GM19452 (cell line): ENCODE measurements around the gene SLC2A4RG.

Source experiments
- ATAC-seq: cut with Tn5 transposase; IDR thresholded peaks from one replicate; pipeline ENCODE4 v1.9.1; 2021; ENCODE audit not compliant: unreplicated experiment

SLC2A4RG gene, protein sequence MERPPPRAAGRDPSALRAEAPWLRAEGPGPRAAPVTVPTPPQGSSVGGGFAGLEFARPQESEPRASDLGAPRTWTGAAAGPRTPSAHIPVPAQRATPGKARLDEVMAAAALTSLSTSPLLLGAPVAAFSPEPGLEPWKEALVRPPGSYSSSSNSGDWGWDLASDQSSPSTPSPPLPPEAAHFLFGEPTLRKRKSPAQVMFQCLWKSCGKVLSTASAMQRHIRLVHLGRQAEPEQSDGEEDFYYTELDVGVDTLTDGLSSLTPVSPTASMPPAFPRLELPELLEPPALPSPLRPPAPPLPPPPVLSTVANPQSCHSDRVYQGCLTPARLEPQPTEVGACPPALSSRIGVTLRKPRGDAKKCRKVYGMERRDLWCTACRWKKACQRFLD

DNA sequence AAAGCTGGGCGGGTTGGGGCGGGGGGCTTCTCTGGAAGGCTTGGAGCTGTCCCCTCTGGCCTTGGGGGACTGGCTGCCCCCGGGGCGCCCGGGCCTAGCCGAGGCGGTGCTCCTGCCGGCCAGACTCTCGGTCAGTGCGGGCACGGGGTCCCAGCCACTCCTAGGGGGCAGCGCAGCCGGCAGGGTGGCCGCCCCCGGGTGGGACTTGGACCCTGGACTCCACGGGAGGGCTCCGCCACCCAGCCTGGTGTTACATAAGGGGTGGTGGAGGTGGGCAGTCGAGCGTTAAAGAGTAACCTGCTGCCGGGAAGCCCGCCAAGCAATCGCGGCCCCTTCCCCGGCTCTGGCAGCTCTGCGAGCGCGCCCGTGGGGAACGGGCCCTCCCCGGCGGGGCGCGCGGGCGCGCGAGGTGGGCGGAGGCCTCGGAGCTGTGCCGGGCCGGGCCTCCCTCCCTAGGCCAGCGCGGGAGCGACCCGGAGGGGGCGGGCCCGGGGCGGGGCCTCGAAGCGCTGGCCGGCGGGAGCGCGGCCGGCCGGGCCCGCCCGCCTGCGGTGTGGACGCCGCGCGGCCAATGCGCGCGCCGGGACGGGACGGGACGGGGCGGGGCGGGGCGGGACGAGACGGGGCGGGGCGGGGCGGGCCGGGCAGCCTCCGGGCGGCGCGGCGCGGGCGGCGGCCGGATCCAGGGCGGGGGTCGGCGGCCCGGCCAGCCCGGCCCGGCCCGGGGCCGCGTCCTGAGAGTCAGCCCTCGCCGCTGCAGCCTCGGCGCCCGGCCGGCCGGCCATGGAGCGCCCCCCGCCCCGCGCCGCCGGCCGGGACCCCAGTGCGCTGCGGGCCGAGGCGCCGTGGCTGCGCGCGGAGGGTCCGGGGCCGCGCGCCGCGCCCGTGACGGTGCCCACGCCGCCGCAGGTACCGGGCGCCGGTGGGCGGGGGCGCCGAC lies at the start of gene SLC2A4RG:
TSS of gene SLC2A4RG (plus strand) at position 647 of the 940 bp plus-strand sequence. CDS start at position 784, 137 bp downstream.
- peak; percentile 41 for ATAC-seq

DNA sequence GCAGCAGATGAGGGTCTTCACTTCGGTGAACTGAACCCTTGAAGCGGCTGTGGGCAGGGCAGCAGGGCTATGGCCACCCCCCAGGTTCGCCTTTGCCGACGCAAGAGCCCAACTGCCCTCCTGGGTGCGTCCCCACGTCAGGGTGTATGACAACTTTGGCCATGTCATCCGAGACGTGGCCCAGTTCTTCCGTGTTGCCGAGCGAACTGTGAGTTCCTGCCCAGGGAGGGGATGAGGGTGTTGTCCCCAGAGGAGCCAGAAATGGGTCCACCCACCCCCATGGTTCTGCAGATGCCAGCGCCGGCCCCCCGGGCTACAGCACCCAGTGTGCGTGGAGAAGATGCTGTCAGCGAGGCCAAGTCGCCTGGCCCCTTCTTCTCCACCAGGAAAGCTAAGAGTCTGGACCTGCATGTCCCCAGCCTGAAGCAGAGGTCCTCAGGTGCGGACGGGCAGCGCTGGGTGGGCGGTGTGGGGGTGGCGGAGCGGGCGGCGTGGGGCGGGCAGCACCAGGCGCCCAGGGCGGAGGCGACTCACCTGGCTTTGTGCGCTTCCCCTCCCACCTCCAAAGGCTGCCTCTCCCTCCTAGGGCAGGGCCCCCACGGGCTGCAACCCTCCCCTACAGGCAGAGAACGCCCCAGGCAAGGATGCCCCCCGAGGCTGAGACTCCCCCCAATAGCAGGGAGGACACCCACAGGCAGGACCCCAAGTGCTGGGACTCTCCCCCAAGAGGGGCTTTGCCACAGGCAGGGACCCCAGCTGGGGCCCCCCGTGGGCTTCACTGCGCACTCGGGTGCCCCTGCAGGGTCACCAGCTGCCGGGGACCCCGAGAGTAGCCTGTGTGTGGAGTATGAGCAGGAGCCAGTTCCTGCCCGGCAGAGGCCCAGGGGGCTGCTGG lies 49.3 kb upstream of the SLC2A4RG start:
- ATAC-seq, result no peak

DNA sequence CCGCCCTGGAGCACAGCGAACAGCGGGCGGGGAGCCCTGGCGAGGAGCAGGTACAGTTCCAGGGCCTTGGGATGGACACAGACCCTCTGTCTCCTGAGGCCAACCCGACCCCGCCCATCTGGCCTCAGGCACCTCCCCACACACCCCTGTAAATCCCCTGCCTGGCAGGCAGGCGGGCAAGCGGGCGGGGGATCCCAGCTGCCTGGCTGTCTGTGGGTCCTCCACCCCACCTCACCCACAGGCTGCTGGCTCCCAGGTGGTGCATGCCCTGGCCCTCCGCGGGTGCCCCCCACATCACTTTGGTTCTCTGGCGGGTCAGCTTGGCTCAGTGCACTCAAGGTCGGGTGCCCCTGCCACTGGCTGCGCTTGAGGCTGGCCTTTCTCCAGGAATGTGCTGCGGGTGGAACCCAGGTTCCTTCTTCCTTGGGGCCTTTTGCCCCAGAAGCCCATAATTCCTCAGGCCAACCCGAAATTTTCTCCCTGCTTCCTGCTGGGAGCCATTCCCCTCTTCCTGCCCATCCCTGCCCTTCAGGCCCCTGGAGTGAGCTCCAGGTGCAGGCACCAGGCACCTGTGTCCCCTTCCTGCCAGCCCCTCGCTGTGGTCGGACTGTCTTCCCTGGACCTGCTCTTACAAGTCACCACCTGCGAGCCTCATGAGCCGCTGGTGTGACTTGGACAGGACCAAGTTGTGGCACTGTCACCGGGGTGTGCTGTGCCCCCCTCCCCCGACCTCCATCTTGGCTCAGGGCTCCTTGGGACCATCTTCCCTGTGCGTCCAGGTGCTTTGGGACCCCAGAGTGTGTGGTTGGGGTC lies 48.5 kb upstream of the SLC2A4RG start:
- no peak for ATAC-seq

DNA sequence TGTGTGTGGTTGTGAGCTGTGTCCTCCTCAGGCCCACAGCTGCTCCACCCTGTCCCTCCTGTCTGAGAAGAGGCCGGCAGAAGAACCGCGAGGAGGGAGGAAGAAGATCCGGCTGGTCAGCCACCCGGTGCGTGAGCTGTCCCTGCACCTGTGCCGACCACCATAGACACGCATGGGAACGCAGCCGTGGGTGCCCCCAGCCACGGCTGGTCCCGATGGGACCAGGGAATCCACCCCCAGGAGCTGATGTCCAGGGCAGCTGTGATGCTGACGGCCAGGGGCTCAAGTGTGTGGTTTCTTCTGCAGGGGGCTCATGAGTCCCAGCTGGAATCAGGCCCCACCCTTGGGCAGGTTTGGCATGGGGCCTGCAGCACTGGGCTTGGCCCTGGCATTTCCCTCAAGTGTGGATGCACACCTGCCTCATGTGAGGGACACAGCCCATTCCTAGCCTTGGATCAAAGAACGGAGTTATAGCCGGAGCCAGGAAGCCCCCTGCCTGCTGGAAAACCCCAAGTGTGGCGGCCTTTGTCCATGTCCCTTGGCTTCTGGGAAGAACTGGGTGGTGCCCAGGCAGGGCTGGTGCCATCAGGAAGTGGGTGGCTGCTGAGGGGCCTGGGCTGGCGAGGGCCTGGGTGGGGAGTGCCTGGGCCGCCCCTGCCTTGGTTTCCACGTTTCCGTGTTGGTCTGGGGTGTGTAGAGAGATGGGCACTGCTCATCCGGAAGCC lies 47.7 kb upstream of the SLC2A4RG start:
- no peak for ATAC-seq

DNA sequence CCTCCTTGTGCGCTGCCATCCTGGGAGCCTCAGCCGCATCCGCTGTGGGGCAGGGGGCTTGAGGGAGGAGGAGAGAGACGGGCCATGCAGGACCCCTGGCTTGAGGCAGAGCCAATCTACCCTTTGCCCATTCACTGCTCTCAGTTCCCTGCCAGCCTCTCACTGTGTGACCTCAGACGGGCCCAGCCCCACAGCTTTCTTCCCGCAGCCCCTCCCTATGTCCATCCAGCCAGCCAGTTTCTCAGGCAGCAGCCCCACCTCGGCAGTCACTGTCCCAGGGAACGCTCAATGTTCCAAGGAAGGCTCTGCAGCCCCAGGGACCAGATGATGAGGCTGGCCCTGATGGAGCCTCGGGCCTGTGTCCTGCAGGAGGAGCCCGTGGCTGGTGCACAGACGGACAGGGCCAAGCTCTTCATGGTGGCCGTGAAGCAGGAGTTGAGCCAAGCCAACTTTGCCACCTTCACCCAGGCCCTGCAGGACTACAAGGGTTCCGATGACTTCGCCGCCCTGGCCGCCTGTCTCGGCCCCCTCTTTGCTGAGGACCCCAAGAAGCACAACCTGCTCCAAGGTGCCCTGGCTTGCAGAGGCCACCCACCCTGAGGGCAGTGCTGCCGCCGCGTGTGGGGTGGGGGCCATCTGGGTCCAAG lies 47.0 kb upstream of the SLC2A4RG start:
- no peak for ATAC-seq

DNA sequence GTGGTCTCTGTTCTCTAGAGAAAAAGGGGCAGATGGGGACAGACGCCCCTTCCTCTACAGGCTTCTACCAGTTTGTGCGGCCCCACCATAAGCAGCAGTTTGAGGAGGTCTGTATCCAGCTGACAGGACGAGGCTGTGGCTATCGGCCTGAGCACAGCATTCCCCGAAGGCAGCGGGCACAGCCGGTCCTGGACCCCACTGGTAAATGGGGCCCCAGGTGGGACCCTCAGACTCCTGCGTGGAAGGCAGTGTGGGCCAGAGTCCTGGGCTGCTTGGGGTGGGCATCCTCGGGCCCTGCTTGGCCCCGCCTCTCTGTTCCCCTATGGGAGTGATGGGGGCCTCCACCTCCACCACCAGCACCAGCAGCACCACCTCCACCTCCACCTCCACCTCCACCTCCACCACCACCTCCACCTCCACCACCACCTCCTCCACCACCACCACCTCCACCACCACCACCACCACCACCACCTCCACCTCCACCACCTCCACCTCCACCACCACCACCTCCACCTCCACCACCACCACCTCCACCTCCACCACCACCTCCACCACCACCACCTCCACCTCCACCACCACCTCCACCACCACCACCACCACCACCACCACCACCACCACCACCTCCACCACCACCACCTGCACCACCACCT lies 46.4 kb upstream of the SLC2A4RG start:
- no peak for ATAC-seq

DNA sequence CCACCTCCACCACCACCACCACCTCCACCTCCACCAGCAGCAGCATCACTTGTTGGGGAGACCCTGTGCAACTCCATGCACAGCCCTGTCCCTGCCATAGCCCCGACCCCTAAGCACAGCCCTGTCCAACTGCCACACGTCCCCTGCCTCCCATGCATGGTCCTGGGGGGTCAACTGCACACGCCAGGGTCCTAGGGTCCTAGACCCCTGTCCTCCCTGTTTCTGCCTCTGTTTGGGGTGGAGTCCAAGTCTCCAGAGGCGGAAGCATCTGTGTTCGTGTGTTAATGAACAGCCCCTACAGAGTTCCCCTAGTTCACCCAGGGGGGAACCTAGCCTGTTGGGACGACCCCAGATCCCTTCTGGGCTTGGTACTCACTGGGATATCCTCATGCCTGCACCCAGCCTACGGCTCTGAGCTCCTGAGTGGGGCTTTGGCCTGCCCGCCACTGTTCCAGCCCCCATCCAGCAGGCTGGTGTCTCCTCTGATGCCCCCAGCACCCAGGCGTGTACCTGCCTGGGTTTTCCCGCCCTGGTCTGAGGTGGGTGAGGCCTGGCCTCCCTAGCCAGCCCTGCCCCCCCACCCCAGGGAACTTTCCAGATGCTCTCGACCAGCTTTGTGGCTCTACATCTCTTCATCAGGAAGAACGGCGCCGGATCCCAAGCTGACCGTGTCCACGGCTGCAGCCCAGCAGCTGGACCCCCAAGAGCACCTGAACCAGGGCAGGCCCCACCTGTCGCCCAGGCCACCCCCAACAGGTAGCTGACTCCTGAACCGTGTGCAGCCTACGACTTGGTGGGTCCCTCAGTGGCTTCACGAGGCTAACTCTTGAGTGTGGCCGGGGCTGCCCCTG lies 45.6 kb upstream of the SLC2A4RG start:
- no peak for ATAC-seq

DNA sequence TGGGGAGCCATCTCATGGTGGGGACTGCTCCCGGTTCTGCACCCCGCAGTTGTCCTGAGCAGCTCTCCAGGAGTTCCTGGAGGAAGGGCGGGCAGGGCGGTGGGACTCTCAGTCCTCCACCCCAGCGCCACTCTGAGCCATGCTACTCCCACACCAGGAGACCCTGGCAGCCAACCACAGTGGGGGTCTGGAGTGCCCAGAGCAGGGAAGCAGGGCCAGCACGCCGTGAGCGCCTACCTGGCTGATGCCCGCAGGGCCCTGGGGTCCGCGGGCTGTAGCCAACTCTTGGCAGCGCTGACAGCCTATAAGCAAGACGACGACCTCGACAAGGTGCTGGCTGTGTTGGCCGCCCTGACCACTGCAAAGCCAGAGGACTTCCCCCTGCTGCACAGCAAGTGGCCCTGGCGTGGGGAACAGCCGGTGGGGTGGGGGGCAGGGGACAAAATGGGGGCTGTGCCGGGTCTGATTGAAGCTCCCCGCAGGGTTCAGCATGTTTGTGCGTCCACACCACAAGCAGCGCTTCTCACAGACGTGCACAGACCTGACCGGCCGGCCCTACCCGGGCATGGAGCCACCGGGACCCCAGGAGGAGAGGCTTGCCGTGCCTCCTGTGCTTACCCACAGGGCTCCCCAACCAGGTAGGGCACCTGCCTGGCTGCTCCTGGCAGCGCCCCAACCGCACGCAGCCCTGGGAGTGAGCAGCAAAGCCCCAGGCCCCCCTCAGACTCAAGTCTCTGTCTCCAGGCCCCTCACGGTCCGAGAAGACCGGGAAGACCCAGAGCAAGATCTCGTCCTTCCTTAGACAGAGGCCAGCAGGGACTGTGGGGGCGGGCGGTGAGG lies 44.8 kb upstream of the SLC2A4RG start:
- no peak for ATAC-seq

DNA sequence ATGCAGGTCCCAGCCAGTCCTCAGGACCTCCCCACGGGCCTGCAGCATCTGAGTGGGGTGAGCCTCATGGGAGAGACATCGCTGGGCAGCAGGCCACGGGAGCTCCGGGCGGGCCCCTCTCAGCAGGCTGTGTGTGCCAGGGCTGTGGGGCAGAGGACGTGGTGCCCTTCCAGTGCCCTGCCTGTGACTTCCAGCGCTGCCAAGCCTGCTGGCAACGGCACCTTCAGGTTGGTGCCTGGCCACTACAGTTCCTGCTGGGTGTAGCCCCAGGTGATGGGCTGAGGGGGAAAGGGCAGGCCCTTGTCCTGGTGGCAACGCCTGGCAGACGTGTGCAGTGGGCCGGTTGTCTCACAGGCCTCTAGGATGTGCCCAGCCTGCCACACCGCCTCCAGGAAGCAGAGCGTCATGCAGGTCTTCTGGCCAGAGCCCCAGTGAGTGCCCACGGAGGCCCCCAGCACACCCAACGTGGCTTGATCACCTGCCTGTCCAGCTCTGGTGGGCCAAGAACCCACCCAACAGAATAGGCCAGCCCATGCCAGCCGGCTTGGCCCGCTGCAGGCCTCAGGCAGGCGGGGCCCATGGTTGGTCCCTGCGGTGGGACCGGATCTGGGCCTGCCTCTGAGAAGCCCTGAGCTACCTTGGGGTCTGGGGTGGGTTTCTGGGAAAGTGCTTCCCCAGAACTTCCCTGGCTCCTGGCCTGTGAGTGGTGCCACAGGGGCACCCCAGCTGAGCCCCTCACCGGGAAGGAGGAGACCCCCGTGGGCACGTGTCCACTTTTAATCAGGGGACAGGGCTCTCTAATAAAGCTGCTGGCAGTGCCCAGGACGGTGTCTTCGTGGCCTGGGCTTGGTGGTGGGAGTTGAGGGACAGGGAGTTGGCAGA lies 43.9 kb upstream of the SLC2A4RG start:
- ATAC-seq, result no peak

DNA sequence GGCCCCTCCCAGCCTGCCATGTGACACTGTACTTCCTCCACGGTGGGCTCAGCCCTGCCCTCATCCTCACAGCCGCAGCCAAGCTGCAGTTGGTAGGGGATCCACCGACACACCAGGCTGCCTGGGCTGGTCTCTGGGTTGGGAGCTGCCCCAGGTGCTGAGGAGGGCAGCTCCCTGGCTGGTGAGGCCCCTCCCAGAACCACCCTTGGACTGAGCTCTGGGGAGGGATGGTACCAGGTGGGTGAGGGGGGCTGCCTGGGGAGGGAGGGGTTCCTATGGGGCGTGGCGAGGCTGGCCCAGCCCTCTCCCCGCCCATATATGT lies 43.3 kb upstream of the SLC2A4RG start:
- ATAC-seq, result no peak

DNA sequence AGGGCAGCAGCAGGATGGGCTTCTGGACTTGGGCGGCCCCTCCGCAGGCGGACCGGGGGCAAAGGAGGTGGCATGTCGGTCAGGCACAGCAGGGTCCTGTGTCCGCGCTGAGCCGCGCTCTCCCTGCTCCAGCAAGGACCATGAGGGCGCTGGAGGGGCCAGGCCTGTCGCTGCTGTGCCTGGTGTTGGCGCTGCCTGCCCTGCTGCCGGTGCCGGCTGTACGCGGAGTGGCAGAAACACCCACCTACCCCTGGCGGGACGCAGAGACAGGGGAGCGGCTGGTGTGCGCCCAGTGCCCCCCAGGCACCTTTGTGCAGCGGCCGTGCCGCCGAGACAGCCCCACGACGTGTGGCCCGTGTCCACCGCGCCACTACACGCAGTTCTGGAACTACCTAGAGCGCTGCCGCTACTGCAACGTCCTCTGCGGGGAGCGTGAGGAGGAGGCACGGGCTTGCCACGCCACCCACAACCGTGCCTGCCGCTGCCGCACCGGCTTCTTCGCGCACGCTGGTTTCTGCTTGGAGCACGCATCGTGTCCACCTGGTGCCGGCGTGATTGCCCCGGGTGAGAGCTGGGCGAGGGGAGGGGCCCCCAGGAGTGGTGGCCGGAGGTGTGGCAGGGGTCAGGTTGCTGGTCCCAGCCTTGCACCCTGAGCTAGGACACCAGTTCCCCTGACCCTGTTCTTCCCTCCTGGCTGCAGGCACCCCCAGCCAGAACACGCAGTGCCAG lies 42.8 kb upstream of the SLC2A4RG start, which contains the start of gene TNFRSF6B:
TSS of gene TNFRSF6B (plus strand) at position 25 of the 729 bp plus-strand sequence. CDS start at position 141, 116 bp downstream.
- ATAC-seq, result no peak

DNA sequence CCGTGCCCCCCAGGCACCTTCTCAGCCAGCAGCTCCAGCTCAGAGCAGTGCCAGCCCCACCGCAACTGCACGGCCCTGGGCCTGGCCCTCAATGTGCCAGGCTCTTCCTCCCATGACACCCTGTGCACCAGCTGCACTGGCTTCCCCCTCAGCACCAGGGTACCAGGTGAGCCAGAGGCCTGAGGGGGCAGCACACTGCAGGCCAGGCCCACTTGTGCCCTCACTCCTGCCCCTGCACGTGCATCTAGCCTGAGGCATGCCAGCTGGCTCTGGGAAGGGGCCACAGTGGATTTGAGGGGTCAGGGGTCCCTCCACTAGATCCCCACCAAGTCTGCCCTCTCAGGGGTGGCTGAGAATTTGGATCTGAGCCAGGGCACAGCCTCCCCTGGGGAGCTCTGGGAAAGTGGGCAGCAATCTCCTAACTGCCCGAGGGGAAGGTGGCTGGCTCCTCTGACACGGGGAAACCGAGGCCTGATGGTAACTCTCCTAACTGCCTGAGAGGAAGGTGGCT lies 42.2 kb upstream of the SLC2A4RG start:
- no peak for ATAC-seq

DNA sequence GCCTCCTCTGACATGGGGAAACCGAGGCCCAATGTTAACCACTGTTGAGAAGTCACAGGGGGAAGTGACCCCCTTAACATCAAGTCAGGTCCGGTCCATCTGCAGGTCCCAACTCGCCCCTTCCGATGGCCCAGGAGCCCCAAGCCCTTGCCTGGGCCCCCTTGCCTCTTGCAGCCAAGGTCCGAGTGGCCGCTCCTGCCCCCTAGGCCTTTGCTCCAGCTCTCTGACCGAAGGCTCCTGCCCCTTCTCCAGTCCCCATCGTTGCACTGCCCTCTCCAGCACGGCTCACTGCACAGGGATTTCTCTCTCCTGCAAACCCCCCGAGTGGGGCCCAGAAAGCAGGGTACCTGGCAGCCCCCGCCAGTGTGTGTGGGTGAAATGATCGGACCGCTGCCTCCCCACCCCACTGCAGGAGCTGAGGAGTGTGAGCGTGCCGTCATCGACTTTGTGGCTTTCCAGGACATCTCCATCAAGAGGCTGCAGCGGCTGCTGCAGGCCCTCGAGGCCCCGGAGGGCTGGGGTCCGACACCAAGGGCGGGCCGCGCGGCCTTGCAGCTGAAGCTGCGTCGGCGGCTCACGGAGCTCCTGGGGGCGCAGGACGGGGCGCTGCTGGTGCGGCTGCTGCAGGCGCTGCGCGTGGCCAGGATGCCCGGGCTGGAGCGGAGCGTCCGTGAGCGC lies 41.6 kb upstream of the SLC2A4RG start:
- no peak for ATAC-seq
